IPS-NIHi7 (cell line): ENCODE data around the gene XKR7.

ENCODE experiments used
- DNase-seq: peaks from one replicate; pipeline ENCODE4 v3.0.0; 2012; ENCODE audit warnings: mixed read lengths; ENCODE audit errors: extremely low spot score

XKR7 gene

DNA sequence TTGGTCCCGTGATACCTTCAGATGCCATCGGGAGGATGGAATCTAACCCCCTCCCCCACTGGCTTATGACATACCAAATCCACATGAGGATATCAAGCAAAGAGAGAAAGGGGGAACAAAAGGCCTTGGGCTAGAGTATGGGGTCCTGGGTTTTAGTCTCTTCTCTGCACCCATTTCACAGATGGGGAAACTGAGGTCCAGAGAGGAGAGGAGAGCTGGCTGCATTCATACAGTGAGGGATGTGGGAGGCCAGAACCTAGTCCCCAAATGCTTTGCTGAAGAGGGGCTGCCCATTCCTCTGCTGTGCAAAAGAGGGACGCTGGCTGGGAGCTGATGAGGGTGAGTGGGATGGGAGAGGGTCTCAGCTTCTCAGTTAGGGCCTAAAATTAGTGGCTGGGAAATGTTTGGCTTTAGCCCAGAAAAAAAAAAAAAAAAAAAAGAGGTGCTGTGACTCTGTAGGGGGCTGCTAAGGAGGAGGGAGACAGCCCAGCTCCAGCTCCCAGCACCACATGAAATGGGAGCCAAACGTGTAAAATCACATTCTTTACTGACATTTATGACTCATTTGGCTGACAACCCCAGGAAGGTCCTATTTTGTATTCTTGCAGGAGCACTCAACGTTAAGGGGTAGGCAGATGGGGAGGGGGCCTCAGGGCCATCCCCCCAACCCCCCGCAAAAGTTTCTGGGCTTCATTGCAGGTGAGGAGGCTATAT, 11.9 kb downstream of the XKR7 start:
- no peak for DNase-seq

DNA sequence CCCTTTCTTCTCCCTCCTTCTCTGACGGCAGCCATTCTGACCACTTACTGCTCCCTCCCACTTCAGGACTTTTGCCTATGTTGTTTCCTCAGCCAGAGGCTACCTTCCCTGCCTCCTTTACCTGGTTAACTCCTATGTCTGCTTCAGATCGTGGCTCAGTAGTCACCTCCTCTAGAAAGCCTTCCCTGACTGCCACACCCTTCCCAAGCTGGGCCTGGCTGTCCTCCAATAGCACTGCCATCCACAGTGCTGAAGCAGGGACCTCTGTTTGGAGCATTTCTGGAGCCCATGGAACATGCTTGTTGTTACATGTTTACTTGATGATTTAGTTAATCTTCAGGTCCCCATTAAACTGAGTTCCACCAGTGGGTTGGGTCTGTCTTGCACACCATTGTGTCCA, 13.8 kb downstream of the XKR7 start:
- DNase-seq = no peak

DNA sequence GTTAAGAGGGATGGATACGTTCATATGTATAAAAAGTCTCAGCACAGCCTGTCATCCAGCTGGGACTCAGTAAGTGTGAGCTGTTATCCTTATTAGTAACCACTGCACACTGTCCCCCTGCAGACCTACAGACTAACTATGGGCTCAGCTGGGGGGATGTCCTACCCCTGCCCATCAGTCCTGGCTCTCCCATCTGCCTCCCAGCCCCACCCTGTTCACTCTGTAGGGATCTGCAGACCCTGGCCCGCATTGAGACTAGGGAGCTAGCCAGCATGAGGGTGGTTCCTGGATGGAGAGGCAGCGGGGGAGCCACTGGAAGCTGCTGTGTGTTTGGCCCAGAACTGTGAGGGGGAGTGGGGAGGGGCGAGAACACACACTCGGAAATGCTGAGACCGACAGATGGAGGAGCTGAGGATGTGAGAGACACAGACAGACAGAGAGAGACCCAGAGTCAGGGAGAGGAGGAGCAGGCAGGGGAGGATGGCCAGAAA, 17.1 kb downstream of the XKR7 start:
- no peak for DNase-seq

- no peak for DNase-seq
These were observed 19.8 kb downstream of the XKR7 start for GRCh38 chr20:31987744-31988143.

GRCh38 chr20:31988430-31989015, 20.6 kb downstream of the XKR7 start:
- no peak for DNase-seq

- no peak for DNase-seq
These were observed 21.2 kb downstream of the XKR7 start for GRCh38 chr20:31989030-31989645.

DNA sequence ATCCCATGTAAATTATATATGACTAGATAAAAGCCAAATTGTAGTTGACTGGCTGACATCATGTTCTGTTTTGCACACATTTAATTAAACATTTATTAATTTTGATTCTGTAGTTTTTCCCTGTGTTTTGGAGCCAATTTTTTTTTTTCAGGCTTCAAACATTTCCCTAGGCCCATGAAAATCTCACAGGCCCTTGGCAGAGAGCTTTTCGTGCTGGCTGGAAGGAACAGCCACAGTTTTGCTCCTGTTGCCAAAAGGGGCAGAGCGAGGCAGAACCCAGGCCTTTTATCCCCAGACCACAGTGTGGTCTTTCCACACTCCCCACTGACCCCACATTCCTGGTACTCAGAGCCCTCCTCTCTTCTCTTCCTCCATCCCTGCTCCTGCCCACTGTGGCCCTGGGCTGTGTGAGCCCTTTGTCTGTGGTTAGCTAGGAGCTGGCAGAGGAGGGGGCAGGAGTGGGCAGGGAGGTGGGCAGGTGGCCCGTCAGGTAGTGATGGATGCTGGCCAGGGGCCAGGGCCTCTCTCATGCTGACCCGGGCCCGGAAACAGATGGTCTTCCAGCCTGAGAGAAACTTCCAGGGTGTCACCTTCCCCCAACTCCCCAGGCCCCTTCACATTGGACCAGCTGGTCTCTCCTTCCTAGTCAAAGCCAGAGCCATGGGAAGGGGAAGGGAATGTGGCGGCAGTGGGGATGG, 22.8 kb downstream of the XKR7 start:
- no peak for DNase-seq

- DNase-seq = no peak
These were observed 23.4 kb downstream of the XKR7 start for GRCh38 chr20:31991339-31991705.

- no peak for DNase-seq
These were observed 24.1 kb downstream of the XKR7 start for GRCh38 chr20:31992086-31992485.

DNA sequence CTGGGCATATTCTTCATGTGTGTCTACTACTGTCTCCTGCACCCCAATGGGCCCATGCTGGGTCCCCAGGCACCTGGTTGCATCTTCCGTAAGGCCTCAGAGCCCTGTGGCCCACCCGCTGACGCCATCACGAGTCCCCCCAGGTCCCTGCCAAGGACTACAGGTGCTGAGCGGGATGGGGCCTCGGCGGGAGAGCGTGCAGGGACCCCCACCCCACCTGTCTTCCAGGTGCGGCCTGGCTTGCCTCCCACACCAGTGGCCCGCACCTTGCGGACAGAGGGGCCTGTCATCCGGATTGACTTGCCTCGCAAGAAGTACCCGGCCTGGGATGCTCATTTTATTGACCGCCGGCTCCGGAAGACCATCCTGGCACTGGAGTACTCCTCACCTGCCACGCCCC, 29.0 kb downstream of the XKR7 start:
- DNase-seq = no peak

DNA sequence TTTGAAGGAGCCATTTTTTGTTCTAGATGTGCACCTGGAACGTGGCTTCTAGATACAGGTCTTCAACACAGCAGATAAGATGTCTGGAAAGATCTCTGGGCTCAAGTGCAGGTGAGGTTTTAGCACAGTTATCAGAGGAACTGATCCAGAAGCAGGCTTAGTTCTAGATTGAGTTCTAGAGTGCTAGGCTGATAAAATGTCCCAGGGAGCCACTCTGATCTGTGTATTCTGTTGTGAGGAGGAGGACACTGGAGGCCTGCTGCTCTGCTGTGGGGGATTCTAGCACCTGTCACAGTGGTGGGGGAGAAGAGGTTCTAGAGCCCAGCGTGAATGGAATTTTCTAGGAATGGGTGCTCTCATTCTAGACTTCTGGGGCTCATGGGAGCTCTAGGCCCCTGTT, 30.3 kb downstream of the XKR7 start:
- DNase-seq = no peak

GRCh38 chr20:32003325-32003724, 35.4 kb downstream of the XKR7 start:
- no peak for DNase-seq

DNA sequence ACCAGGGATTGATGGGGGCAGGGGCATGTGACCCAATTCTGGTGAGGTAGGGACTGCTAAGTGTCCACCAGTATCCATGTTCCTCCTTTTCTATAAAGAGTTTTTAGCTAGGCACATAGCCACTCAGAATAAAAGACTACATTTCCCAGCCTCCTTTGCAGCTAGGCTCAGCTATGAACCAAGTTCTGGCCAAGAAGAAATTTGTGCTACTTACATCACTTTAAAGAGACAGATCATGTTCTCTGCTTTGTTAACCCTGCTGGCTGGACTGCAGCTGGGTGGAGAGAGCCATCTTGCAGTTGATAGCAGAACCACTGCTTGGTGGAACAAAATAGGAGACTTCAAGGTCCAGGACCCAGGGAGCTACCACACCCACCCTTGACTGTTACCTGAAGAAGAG, 37.0 kb downstream of the XKR7 start:
- DNase-seq = no peak

DNA sequence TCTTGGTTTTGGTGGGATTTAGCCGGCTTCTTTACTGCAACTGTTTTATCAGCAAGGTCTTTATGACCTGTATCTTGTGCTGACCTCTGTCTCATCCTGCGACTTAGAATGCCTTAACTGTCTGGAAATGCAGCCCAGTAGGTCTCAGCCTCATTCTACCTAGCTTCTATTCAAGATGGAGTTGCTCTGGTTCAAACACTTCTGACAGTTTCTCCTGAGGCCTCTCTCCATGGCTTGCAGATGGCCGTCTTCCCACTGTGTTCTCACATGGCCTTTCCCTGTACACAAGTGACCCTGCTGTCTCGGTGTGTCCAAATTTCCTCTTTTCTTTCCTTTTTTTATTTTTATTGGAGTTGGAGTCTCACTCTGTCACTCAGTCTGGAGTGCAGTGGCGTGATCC, 38.1 kb downstream of the XKR7 start:
- no peak for DNase-seq

- DNase-seq = no peak
These were observed 39.2 kb downstream of the XKR7 start for GRCh38 chr20:32006841-32007786.

GRCh38 chr20:32007787-32008616, 40.1 kb downstream of the XKR7 start:
- peak; percentile 72 for DNase-seq

DNA sequence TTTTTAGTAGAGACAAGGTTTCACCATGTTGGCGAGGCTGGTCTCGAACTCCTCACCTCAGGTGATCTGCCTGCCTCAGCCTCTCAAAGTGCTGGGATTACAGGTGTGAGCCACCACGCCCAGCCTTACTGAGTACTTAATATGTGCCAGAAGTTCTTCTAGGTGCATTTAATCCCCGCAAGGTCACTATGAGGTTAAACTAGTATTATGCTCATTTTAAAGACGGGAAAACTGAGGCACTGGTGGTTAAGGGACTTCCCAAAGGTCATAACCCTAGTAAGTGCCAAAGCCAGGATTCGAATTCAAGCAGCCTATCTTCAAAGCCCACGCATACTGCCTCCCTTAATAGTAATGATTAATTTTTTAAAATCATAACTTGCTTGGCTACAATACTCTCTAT, 41.6 kb downstream of the XKR7 start:
- no peak for DNase-seq

DNA sequence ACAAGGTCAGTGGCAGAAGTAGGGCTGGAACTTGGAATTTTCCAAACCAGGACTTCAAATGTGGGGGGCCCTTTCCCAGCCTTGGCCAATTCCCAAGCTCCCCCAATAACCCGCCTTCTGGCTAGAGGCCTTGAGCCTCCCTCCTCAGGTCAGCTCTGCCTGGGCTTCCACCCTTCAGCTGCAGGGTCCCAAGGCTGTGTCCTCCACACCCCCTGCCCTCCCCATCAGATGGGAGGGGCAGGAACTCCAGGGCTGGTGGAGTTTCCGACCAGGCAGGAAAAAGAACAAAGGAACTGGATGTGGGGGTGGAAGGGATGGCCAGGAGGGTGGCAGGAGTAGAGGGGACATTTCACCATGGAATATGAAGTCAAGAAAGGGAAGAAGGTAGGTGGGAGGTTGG, 42.1 kb downstream of the XKR7 start, which contains the start of gene CCM2L:
TSS of gene CCM2L (plus strand) at position 338 of the 400 bp plus-strand sequence. CDS start at position 355, 17 bp downstream.
- no peak for DNase-seq

- no peak for DNase-seq
These were observed 42.7 kb downstream of the XKR7 start for GRCh38 chr20:32010666-32011065.

GRCh38 chr20:32012159-32012688, 44.3 kb downstream of the XKR7 start:
- DNase-seq = no peak
